ENCODE measurements around the gene TET3. TPM values are rescaled to one million over a fixed set of nuclear protein-coding genes. Genes with fewer than 3 reads are reported as not detected.
A peak's percentile ranks its signal among the peaks of the same experiment; 100 is the strongest.

Gene TET3
- total and polyA plus RNA-seq, 2 donors = 4.2 to 4.5 TPM

DNA sequence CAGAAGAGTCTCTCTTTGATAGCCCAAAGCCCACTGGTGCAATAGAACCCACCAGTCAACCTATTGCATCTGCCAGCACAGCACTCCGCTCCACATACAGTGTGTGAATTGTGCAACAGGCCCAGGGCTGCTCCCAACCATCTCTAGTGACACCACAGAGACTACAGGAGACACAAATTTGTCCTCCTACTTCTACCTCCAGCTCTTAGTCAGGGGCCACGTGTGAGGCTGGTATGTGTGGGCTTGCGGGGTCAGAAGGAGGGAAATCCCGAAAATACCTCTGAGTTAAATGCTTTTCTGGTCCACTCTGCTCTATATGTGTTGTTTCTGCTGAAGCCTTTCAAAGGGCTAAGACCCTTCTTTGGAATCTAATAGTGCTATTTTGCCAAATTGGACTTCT is 40.0 kb upstream of the TET3 start:
- WGBS = 91% methylated on average over 4 of the region's 4 CpGs
- H3K9me3 ChIP-seq (ENCODE audit: control insufficient read depth in 2 of 2, insufficient read depth in 1 of 2, low read length in 1 of 2) = no peaks in the 10 kb centered on the region
- peaks cover 31 to 69% of the 10 kb centered on the region in 2 donors for H3K36me3 ChIP-seq (ENCODE audit: control insufficient read depth in 2 of 2, insufficient read depth in 2 of 2, low read length in 1 of 2)
- H3K4me3 ChIP-seq (ENCODE audit: low read length in 2 of 2) = no peak overlapping the region
- no peaks in the 10 kb centered on the region for H3K27me3 ChIP-seq (ENCODE audit: control insufficient read depth in 2 of 2, insufficient read depth in 1 of 2, low read length in 1 of 2)
- no peak overlapping the region for H3K27ac ChIP-seq (ENCODE audit: low read depth in 1 of 2, low read length in 1 of 2)
- peaks cover 0 to under 1% of the 10 kb centered on the region in 2 donors for H3K4me1 ChIP-seq (ENCODE audit: control insufficient read depth in 2 of 2, insufficient read depth in 2 of 2, low read length in 2 of 2)
- no peak for DNase-seq (ENCODE audit: low read depth in 6 of 9, low spot score in 9 of 9)

DNA sequence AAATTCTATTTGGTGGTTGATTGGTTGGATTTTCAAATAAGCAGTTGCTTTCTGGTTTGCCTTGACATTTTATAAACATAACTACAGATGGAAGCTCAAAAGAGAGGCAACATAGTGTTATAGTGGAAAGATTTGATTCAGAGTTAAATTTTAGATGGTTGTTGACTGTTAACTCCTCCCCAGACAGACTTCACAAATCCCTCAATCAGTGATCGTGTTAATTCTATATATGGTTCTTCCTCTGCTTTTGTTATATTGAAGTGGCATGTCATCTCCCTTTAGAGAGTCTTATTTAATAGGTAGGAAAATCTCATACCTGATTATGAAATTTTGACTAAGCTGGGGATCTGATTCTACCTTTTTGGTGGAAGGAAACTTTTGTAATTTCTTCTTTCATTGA is 38.5 kb upstream of the TET3 start:
- Histone ChIP-seq H3K4me3 (ENCODE audit: low read length in 2 of 2) (no peak overlapping the region), H3K9me3 (ENCODE audit: control insufficient read depth in 2 of 2, insufficient read depth in 1 of 2, low read length in 1 of 2) (no peaks in the 10 kb centered on the region), H3K27me3 (ENCODE audit: control insufficient read depth in 2 of 2, insufficient read depth in 1 of 2, low read length in 1 of 2) (no peaks in the 10 kb centered on the region), H3K36me3 (ENCODE audit: control insufficient read depth in 2 of 2, insufficient read depth in 2 of 2, low read length in 1 of 2) (peaks cover 35 to 74% of the 10 kb centered on the region in 2 donors), H3K4me1 (ENCODE audit: control insufficient read depth in 2 of 2, insufficient read depth in 2 of 2, low read length in 2 of 2) (no peaks in the 10 kb centered on the region), H3K27ac (ENCODE audit: low read depth in 1 of 2, low read length in 1 of 2) (no peak overlapping the region)
- DNase-seq (ENCODE audit: low read depth in 6 of 9, low spot score in 9 of 9) = no peak
- WGBS = 91% methylated on average over 1 of the region's 1 CpG

DNA sequence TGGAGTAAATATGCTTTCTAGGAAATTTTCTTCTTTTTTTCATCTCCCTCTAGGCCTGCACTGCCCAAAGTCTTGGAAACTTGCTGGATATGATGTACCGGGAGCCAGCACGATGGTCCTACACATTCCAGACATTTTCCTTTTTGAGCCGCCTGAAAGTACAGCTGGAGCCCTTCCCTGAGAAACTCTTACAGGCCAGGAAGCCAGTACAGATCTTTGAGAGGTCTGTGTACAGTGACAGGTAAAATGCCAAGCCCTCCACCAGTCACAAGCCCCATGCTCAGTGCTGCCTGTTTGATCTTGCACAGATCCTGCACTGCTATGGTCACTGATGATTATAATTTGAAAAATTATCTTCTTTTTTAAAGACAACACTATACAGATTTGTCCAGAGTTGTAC is 38.0 kb upstream of the TET3 start:
- Histone ChIP-seq H3K27me3 (ENCODE audit: control insufficient read depth in 2 of 2, insufficient read depth in 1 of 2, low read length in 1 of 2) (no peaks in the 10 kb centered on the region), H3K9me3 (ENCODE audit: control insufficient read depth in 2 of 2, insufficient read depth in 1 of 2, low read length in 1 of 2) (no peaks in the 10 kb centered on the region), H3K36me3 (ENCODE audit: control insufficient read depth in 2 of 2, insufficient read depth in 2 of 2, low read length in 1 of 2) (peaks cover 39 to 79% of the 10 kb centered on the region in 2 donors), H3K4me1 (ENCODE audit: control insufficient read depth in 2 of 2, insufficient read depth in 2 of 2, low read length in 2 of 2) (no peaks in the 10 kb centered on the region), H3K4me3 (ENCODE audit: low read length in 2 of 2) (no peak overlapping the region), H3K27ac (ENCODE audit: low read depth in 1 of 2, low read length in 1 of 2) (no peak overlapping the region)
- DNase-seq (ENCODE audit: low read depth in 6 of 9, low spot score in 9 of 9) = no peak
- 98% methylated on average over 3 of the region's 3 CpGs for WGBS

DNA sequence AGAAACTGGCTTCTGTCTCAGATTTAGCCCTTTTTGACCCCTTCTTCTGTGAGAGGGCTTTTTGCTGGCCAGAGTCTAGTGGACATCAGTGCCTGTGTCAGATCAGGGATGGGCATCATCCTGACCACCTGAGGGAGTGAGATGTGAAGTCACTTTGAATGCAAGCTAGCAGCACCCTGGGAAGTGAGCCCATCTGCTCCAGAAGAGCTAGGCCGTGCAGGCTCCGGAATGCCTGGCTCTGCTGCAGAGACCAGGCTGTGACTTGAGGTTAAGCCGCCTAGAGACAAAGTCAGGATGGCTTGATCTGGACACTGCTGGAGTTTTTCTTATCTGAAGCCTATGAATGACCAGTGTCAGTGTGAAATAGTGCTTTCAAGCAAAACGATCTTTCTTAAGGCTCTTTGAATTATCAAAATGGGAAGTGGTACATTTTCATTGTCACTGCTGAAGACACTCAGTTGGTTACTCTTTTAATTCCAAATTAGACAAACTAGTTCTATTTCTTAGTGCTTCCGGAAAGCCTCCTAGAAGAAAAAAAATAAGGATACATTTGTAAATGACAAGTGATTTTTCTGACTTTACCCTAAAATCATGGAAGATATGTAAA is 37.2 kb upstream of the TET3 start:
- H3K36me3 ChIP-seq (ENCODE audit: control insufficient read depth in 2 of 2, insufficient read depth in 2 of 2, low read length in 1 of 2) = peaks cover 48 to 87% of the 10 kb centered on the region in 2 donors
- no peaks in the 10 kb centered on the region for H3K9me3 ChIP-seq (ENCODE audit: control insufficient read depth in 2 of 2, insufficient read depth in 1 of 2, low read length in 1 of 2)
- WGBS = 95% methylated on average over 5 of the region's 5 CpGs
- DNase-seq (ENCODE audit: low read depth in 6 of 9, low spot score in 9 of 9) = no peak
- no peak overlapping the region for H3K4me3 ChIP-seq (ENCODE audit: low read length in 2 of 2)
- H3K27me3 ChIP-seq (ENCODE audit: control insufficient read depth in 2 of 2, insufficient read depth in 1 of 2, low read length in 1 of 2) = no peaks in the 10 kb centered on the region
- H3K27ac ChIP-seq (ENCODE audit: low read depth in 1 of 2, low read length in 1 of 2) = no peak overlapping the region
- H3K4me1 ChIP-seq (ENCODE audit: control insufficient read depth in 2 of 2, insufficient read depth in 2 of 2, low read length in 2 of 2) = no peaks in the 10 kb centered on the region

DNA sequence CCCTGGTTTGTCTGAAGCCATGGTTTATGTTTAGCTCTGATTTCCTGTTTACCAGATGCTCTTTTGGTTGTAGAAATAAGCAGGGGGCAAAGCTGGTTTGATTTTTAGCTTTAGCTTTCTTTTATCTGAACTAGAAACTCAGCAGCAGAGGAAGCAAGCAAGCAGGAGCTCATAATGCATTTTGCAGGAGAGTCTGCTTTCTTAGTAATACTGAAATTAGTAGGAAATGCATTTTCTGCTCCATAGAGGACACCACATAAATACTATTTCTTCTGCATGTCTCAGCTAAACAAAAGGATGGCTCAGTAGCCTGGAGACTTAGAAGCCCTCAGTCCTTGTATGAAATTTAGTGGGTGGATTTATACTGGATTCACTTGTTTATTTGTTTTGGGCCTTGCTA is 34.9 kb upstream of the TET3 start:
- H3K9me3 ChIP-seq (ENCODE audit: control insufficient read depth in 2 of 2, insufficient read depth in 1 of 2, low read length in 1 of 2) = no peaks in the 10 kb centered on the region
- H3K27ac ChIP-seq (ENCODE audit: low read depth in 1 of 2, low read length in 1 of 2) = peak overlapping the region in 1 of 2 donors; percentile 20
- H3K36me3 ChIP-seq (ENCODE audit: control insufficient read depth in 2 of 2, insufficient read depth in 2 of 2, low read length in 1 of 2) = peaks cover 64 to 92% of the 10 kb centered on the region in 2 donors
- H3K27me3 ChIP-seq (ENCODE audit: control insufficient read depth in 2 of 2, insufficient read depth in 1 of 2, low read length in 1 of 2) = no peaks in the 10 kb centered on the region
- no peak for DNase-seq (ENCODE audit: low read depth in 6 of 9, low spot score in 9 of 9)
- no peaks in the 10 kb centered on the region for H3K4me1 ChIP-seq (ENCODE audit: control insufficient read depth in 2 of 2, insufficient read depth in 2 of 2, low read length in 2 of 2)
- H3K4me3 ChIP-seq (ENCODE audit: low read length in 2 of 2) = no peak overlapping the region

DNA sequence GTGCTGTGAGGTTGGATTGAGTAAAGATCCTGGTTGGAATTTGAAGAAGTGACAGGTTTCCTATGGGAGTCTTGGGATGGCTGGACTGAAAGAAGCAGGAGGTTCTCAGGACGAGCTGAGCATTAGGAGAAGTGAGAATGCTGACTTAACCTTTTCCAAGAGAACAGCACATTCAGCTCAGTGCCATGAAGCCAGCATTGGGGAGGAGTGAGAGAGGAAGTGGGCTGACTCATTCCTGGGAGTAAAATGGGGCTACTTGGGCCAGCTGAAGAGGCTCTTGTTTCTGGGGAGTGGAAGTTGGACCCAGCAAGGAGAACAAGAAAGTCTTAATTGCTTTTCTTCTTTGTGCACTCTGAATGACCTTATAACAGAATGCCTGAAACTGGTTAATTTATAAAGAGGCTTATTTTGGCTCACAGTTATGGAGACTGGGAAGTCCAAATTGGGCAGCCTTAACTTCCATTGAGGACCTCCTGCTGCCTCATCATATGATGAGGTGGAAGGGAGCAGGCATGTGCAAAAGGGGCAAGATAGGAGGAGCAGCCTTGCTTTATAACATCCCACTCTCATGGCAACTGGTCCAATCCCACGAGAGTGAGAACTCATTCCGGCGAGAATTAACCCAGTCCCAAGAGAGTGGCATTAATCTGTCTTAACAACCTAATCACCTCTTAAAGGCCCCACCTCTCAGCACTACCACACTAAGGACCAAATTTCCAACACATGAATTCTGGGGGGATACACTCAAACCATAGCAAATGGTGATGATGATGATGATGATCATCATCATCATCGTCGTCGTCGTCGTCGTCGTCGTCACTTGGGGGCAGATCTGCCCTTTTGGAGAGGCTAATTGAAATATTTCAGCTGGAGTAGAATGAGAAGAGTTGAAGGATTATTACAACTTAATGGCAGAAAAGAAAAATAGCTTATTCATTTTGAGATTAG is 31.9 kb upstream of the TET3 start:
- WGBS = 86% methylated on average over 12 of the region's 12 CpGs
- Histone ChIP-seq H3K36me3 (ENCODE audit: control insufficient read depth in 2 of 2, insufficient read depth in 2 of 2, low read length in 1 of 2) (peaks cover 74 to 91% of the 10 kb centered on the region in 2 donors), H3K9me3 (ENCODE audit: control insufficient read depth in 2 of 2, insufficient read depth in 1 of 2, low read length in 1 of 2) (no peaks in the 10 kb centered on the region), H3K4me3 (ENCODE audit: low read length in 2 of 2) (no peak overlapping the region), H3K4me1 (ENCODE audit: control insufficient read depth in 2 of 2, insufficient read depth in 2 of 2, low read length in 2 of 2) (peaks cover 0 to 3% of the 10 kb centered on the region in 2 donors), H3K27ac (ENCODE audit: low read depth in 1 of 2, low read length in 1 of 2) (no peak overlapping the region), H3K27me3 (ENCODE audit: control insufficient read depth in 2 of 2, insufficient read depth in 1 of 2, low read length in 1 of 2) (no peaks in the 10 kb centered on the region)
- DNase-seq (ENCODE audit: low read depth in 6 of 9, low spot score in 9 of 9) = no peak

DNA sequence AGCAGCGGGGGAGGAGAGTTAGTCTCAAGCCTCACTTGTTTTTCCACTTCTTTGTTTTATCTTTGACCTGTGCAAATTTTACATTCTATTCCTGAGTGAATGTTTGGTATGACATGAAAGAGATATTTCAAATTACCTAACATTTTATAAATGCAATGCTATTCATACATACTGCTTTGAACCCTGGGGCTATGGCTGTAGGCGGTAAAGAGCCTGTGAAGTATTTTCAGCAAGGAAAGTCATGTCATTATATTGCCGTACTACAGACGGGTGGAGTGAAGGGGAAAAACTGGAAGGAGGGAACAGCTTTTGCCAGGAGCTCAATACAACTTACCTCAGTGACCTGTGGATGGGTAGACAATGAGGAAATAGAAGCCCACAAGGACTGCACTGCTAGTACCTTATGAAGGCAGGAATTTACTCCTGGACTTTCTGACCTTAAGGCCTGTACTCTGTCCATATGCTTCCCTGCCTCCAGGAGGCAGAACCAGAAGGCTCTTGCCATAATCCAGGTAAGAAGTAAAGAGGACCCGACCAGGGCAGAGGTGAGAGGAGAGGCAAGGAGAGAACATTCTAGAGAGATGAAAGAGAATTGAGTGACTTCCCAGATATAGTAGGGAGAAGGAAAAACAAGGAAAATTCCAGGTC is 28.4 kb upstream of the TET3 start:
- 97% methylated on average over 5 of the region's 5 CpGs for WGBS
- H3K4me3 ChIP-seq (ENCODE audit: low read length in 2 of 2) = no peak overlapping the region
- H3K27me3 ChIP-seq (ENCODE audit: control insufficient read depth in 2 of 2, insufficient read depth in 1 of 2, low read length in 1 of 2) = no peaks in the 10 kb centered on the region
- H3K9me3 ChIP-seq (ENCODE audit: control insufficient read depth in 2 of 2, insufficient read depth in 1 of 2, low read length in 1 of 2) = no peaks in the 10 kb centered on the region
- H3K4me1 ChIP-seq (ENCODE audit: control insufficient read depth in 2 of 2, insufficient read depth in 2 of 2, low read length in 2 of 2) = peaks cover 0 to 3% of the 10 kb centered on the region in 2 donors
- H3K27ac ChIP-seq (ENCODE audit: low read depth in 1 of 2, low read length in 1 of 2) = no peak overlapping the region
- no peak for DNase-seq (ENCODE audit: low read depth in 6 of 9, low spot score in 9 of 9)
- peaks cover 77 to 83% of the 10 kb centered on the region in 2 donors for H3K36me3 ChIP-seq (ENCODE audit: control insufficient read depth in 2 of 2, insufficient read depth in 2 of 2, low read length in 1 of 2)

DNA sequence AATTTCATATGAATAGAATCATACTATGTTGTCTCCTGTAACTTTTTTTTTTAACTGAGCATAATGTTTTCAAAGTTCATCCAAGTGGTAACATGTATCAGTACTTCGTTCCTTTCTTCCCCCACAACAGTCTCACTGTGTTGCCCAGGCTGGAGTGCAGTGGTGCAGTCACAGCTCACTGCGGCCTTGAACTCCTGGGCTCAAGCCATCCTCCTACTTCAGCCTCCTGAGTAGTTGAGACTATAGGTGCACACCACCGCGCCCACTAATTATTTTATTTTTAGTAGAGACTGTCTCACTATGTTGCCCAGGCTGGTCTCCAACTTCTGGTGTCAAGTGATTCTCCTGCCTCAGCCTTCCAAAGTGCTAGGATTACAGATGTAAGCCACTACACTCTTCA is 23.4 kb upstream of the TET3 start:
- peaks cover 9 to 18% of the 10 kb centered on the region in 2 donors for H3K4me1 ChIP-seq (ENCODE audit: control insufficient read depth in 2 of 2, insufficient read depth in 2 of 2, low read length in 2 of 2)
- peaks cover 39 to 44% of the 10 kb centered on the region in 2 donors for H3K36me3 ChIP-seq (ENCODE audit: control insufficient read depth in 2 of 2, insufficient read depth in 2 of 2, low read length in 1 of 2)
- H3K9me3 ChIP-seq (ENCODE audit: control insufficient read depth in 2 of 2, insufficient read depth in 1 of 2, low read length in 1 of 2) = peaks cover 0 to 7% of the 10 kb centered on the region in 2 donors
- H3K27ac ChIP-seq (ENCODE audit: low read depth in 1 of 2, low read length in 1 of 2) = no peak overlapping the region
- peaks cover 0 to 2% of the 10 kb centered on the region in 2 donors for H3K27me3 ChIP-seq (ENCODE audit: control insufficient read depth in 2 of 2, insufficient read depth in 1 of 2, low read length in 1 of 2)
- WGBS = over 99% methylated on average over 4 of the region's 4 CpGs
- no peak overlapping the region for H3K4me3 ChIP-seq (ENCODE audit: low read length in 2 of 2)
- no peak for DNase-seq (ENCODE audit: low read depth in 6 of 9, low spot score in 9 of 9)

Measured in thymus (tissue), 11 donors.